Activated T-cell treated with anti-CD3 and anti-CD28 coated beads for 48 hours (primary cell): ENCODE measurements around the gene ZNF425.
A peak's percentile ranks its signal among the peaks of the same experiment; 100 is the strongest.
"Not testable (repeated sequence)": the region's sequence is repeated elsewhere in the genome, so short reads cannot be mapped to it uniquely, and the experiment has no call there.

ENCODE experiments used
- DNase-seq: peaks from one replicate; pipeline ENCODE4 v3.0.0-alpha.2; 2020; ENCODE audit warnings: low read depth

The ZNF425 gene

GRCh38 chr7:149074116-149074885 is 51.8 kb downstream of the ZNF425 start:
- no peak for DNase-seq

GRCh38 chr7:149072438-149072775 is 53.7 kb downstream of the ZNF425 start:
- no peak for DNase-seq

- peak; percentile 54 for DNase-seq
These were observed 54.3 kb downstream of the ZNF425 start for GRCh38 chr7:149071641-149072437.

- DNase-seq = no peak
These were observed 54.9 kb downstream of the ZNF425 start for GRCh38 chr7:149071182-149071635.

GRCh38 chr7:149070372-149071125 is 55.6 kb downstream of the ZNF425 start:
- DNase-seq = no peak

DNA sequence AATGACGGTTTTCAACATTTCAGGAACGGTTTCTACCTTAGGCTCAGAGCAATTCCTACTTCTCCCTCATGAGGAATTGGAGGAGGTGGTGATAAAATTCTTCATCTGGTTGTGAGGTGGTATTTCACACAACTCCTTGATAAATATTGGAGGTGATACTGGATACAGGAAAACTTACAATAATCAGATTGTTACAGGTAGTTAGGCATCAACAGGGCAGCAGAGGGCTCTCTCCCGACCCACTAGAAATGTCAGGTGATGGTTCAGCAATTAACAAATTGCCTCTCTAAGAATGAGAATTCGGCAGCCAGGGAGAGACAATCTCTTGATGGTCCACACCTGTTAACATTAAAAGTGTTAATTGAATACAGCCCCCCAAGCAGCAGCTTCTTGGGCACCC is 58.3 kb downstream of the ZNF425 start:
- DNase-seq = no peak

- DNase-seq = no peak
These were observed 62.6 kb downstream of the ZNF425 start for GRCh38 chr7:149063476-149063875.

DNA sequence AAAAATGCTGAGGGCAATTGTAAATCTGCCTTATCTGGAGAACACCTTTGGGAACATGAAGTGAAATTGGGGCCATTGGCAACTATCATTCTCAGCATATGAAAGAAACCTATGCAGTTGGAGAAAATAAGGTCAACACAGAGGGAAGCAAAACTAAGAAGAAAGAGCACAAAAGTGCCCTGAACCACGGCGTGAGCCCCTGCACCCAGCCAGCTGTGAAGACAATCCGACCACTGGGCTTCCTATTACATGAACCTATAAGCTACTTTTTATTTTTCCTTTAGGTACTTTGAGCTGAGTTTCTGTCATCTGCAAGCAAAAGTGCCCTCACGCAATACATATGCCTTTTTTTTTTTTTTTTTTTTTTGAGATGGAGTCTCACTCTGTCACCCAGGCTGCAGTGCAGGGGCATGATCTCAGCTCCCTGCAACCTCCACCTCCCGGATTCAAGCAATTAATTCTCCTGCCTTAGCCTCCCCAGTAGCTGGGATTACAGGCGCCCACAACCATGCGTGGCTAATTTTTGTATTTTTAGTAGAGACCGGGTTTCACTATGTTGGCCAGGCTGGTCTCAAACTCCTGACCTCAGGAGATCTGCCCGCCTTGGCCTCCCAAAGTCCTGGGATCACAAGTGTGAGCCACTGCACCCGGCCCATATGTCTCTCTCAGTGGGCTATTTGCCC is 63.8 kb downstream of the ZNF425 start:
- not testable (repeated sequence) for DNase-seq

DNA sequence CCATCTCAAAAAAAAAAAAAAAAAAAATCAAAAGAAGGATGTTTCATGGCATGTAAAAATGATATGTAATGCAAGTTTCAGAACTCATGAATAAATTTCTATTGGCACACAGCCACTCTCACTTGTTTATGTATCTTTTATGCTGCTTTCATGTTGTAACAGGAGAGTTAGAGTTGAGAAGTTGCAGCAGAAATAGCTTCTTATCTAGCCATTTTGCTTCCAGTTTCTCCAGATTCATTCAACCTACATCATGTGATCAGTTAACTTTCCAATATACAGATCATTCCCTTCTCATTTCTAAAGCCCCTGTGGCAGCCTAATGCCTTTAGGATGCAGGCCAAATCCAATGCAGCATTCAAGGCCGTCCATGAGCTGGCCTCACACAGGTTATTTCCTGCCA is 66.0 kb downstream of the ZNF425 start:
- no peak for DNase-seq

DNA sequence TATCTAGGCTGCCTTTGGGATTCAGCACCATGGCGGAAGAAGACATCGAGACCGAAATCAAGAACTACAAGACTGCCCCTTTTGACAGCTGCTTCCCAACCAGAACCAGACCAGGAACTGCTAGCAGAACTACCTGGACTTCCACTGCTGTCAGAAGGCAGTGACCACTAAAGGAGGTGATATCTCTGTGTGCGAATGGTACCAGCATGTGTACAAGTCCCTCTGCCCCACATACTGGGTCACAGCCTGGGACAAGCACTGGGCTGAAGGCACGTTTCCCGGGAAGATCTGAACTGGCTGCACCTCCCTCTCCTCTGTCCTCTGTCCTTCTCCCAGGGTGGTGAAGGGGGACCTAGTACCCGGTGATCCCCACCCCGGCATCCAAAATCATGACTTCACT is 72.2 kb downstream of the ZNF425 start:
- DNase-seq = no peak

GRCh38 chr7:149053384-149053783 is 72.7 kb downstream of the ZNF425 start:
- DNase-seq = no peak
